Adrenal gland (tissue), 12 donors: Measurements from ENCODE around the gene FAM83E. TPM values are rescaled to one million over a fixed set of nuclear protein-coding genes. Genes with fewer than 3 reads are reported as not detected.
A peak's percentile ranks its signal among the peaks of the same experiment; 100 is the strongest.

Source experiments
- DNase-seq, 7 donors: peaks; one replicate each; pipeline ENCODE4 v3.0.0-alpha.2; 2019 to 2020
- H3K27ac ChIP-seq, 5 donors: fragments of 200-600 bp; sonication (generic) in 4 of 5; 1 replicate in 3 of 5; 2 replicates in 2 of 5; pipeline versions ENCODE4 v1.5.1 to v1.8.0; 2016 to 2020; ENCODE audit warnings: mild to moderate bottlenecking in 1 of 5
- H3K27me3 ChIP-seq: fragments of 200-600 bp; 2 replicates; pipeline ENCODE4 v1.8.0; 2021
- H3K36me3 ChIP-seq, 2 donors: fragments of 200-600 bp; replicated peaks in 1 of 2; 1 replicate in 1 of 2; 2 replicates in 1 of 2; pipeline versions ENCODE4 v1.5.1 to v1.8.0; 2018 to 2022
- H3K4me1 ChIP-seq, 2 donors: fragments of 200-600 bp; replicated peaks in 1 of 2; 1 replicate in 1 of 2; 2 replicates in 1 of 2; pipeline versions ENCODE4 v1.5.1 to v1.8.0; 2018 to 2021
- H3K4me3 ChIP-seq, 4 donors: fragments of 200-600 bp; sonication (generic) in 3 of 4; one replicate each; pipeline ENCODE4 v1.5.1; 2016 to 2018
- H3K9me3 ChIP-seq, 3 donors: fragments of 200-600 bp; sonication (generic) in 1 of 3; replicated peaks in 1 of 3; 1 replicate in 2 of 3; 2 replicates in 1 of 3; pipeline versions ENCODE4 v1.5.1 to v1.8.0; 2016 to 2021
- CTCF ChIP-seq, 6 experiments: fragments of 450-650 bp in 4 of 6; fragments of 200-600 bp in 2 of 6; sonication (generic) in 1 of 6; IDR thresholded peaks; 1 replicate in 5 of 6; 2 replicates in 1 of 6; pipeline versions ENCODE4 v1.5.1 to v1.8.0; 2016 to 2021; ENCODE audit warnings: antibody characterized with exemption in 6 of 6, mild to moderate bottlenecking in 2 of 6, moderate library complexity in 1 of 6
- POLR2A ChIP-seq, 2 donors: fragments of 450-650 bp; IDR thresholded peaks; one replicate each; pipeline ENCODE4 v1.6.1; 2017; ENCODE audit warnings: antibody characterized with exemption in 2 of 2, mild to moderate bottlenecking in 2 of 2, moderate library complexity in 1 of 2
- WGBS, 4 donors: extraction: QIAGEN DNeasy Blood & Tissue Kit in 2 of 4; methylation state at CpG; one replicate each; pipeline versions ENCODE4 v1.1.5 to v1.1.7; 2013 to 2017; 5-methylcytosine and 5-hydroxymethylcytosine counted together
- intact Hi-C, 2 donors: fragments of 100-400 bp; cut with DNase I; formaldehyde crosslinking; loops; one replicate each; pipeline versions ENCODE4 v1.14.1 to v1.15.0; 2022 to 2023
- polyA plus RNA-seq, 3 donors: library from polyadenylated mRNA; stranded (reverse); fragments of 200-250 nt in 2 of 3; fragments of 350-450 nt in 1 of 3; fragmentation: Illumina TruSeq in 1 of 3; extraction: RNeasy Lipid Tissue Mini Kit (QIAGEN cat#74804) in 1 of 3; gene quantifications; one replicate each; pipeline ENCODE4 v1.2.3, GENCODE V29; 2013 to 2014
- total RNA-seq, 9 donors: library from RNA; depleted of rRNA in 4 of 9; stranded (reverse); fragments of >200 nt in 4 of 9; fragments of 120-200 nt in 1 of 9; fragmentation: NEBNext Ultra II Directional in 1 of 9; extraction: Animal tissue kit (Norgen Biotek cat#: 25700) in 1 of 9; gene quantifications; one replicate each; pipeline versions ENCODE4 v1.1.0 to v1.2.4, GENCODE V29; 2013 to 2023
- donor health status: healthy with polysubstance abuse.
- donor health status: Bipolar disorder and iron deficiency.
- donor health status: DM: yes; HTN: yes; CAD: no.
- donor health status: DM: no; HTN: no; CAD: no.
- donor health status: DM: no; HTN: no; CAD: no.
- donor health status: DM: yes; HTN: yes; CAD: no.

The FAM83E gene
- total and polyA plus RNA-seq, 12 donors: 0.17 to 1.6 (median 0.49) TPM; not detected in 8

- Histone ChIP-seq H3K9me3 (no peaks in the 10 kb centered on the region), H3K4me3 (no peak overlapping the region), H3K4me1 (peaks cover 32 to 49% of the 10 kb centered on the region in 2 donors), H3K36me3 (peaks cover 0 to 7% of the 10 kb centered on the region in 2 donors), H3K27me3 (no peaks in the 10 kb centered on the region), H3K27ac (peak overlapping the region in 3 of 5 donors; percentile 89 to 91 (median 90))
- peak in 6 of 7 donors; percentile 37 to 77 (median 65) for DNase-seq
- no peak for TF ChIP-seq CTCF (IDR thresholded peaks at IDR 0.05)
- TF ChIP-seq POLR2A (IDR thresholded peaks at IDR 0.05): no peak
- intact Hi-C loops: no loop called here
- WGBS, 4 donors: 70 to 72% (median 71%) methylated on average over 15 to 34 of the region's 34 CpGs
Observed at GRCh38 chr19:48628486-48629296, 13.8 kb upstream of the FAM83E start.

GRCh38 chr19:48627865-48628314 lies 13.0 kb upstream of the FAM83E start:
- DNase-seq: peak in 3 of 7 donors; percentile 33 to 59 (median 51)
- peaks cover 0 to 7% of the 10 kb centered on the region in 2 donors for H3K36me3 ChIP-seq
- 87 to 92% (median 90%) methylated on average over 2 to 17 of the region's 17 CpGs for WGBS, 4 donors
- no peak overlapping the region for H3K27ac ChIP-seq
- no peak for TF ChIP-seq CTCF (IDR thresholded peaks at IDR 0.05)
- no peak for TF ChIP-seq POLR2A (IDR thresholded peaks at IDR 0.05)
- intact Hi-C loops: no loop called here
- no peaks in the 10 kb centered on the region for H3K9me3 ChIP-seq
- H3K4me3 ChIP-seq: no peak overlapping the region
- peaks cover 30 to 49% of the 10 kb centered on the region in 2 donors for H3K4me1 ChIP-seq
- no peaks in the 10 kb centered on the region for H3K27me3 ChIP-seq

DNA sequence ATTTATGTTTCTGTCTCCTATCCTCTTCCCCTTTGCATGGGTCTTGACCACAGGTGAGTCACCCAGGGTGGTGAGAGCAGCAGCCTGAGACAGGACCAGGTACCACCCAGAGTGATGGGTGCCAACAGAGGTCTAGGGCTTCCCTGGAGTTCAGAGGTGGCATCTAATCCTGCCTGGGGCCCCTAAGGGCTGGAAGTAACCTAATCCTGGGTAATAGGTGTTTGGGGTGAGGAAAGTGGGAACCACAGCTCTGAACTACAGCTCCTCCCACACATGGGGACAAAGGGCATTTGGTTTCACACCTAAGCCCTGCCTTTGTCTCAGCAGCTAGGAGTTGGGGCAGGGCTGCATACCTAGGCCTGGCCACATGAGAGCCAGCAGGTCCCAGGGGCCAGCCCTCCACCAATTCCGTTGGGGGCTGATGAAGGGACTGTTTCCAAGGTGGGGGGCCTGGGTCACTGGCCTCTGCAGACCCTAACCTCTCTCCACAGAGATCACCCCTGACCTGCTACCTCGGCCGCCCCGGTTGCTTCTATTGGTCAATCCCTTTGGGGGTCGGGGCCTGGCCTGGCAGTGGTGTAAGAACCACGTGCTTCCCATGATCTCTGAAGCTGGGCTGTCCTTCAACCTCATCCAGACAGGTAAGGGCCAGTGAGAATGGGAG lies 12.5 kb upstream of the FAM83E start:
- Histone ChIP-seq H3K36me3 (peaks cover 0 to 7% of the 10 kb centered on the region in 2 donors), H3K27ac (no peak overlapping the region), H3K4me1 (peaks cover 26 to 47% of the 10 kb centered on the region in 2 donors), H3K9me3 (no peaks in the 10 kb centered on the region), H3K27me3 (no peaks in the 10 kb centered on the region), H3K4me3 (no peak overlapping the region)
- TF ChIP-seq POLR2A (IDR thresholded peaks at IDR 0.05): no peak
- no peak for TF ChIP-seq CTCF (IDR thresholded peaks at IDR 0.05)
- WGBS, 4 donors: 55 to 75% (median 72%) methylated on average over 1 to 6 of the region's 6 CpGs
- intact Hi-C loops: no loop called here
- peak in 2 of 7 donors; percentile 32 to 59 for DNase-seq

DNA sequence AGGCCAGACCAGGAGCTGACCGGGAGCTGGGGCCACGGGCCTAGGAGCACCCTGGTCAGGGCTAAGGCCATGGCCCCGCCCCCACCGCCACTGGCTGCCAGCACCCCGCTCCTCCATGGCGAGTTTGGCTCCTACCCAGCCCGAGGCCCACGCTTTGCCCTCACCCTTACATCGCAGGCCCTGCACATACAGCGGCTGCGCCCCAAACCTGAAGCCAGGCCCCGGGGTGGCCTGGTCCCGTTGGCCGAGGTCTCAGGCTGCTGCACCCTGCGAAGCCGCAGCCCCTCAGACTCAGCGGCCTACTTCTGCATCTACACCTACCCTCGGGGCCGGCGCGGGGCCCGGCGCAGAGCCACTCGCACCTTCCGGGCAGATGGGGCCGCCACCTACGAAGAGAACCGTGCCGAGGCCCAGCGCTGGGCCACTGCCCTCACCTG lies 11.0 kb upstream of the FAM83E start:
- peaks cover 24 to 37% of the 10 kb centered on the region in 2 donors for H3K4me1 ChIP-seq
- H3K36me3 ChIP-seq: no peaks in the 10 kb centered on the region
- no peak overlapping the region for H3K27ac ChIP-seq
- 93 to 98% (median 96%) methylated on average over 9 to 30 of the region's 30 CpGs for WGBS, 4 donors
- intact Hi-C loops: no loop called here
- no peaks in the 10 kb centered on the region for H3K27me3 ChIP-seq
- TF ChIP-seq POLR2A (IDR thresholded peaks at IDR 0.05): no peak
- no peak overlapping the region for H3K4me3 ChIP-seq
- peak in 4 of 7 donors; percentile 32 to 62 (median 49) for DNase-seq
- no peaks in the 10 kb centered on the region for H3K9me3 ChIP-seq
